NAMALWA (cell line): Measurements from ENCODE around the gene IFNL4.
"Not testable (repeated sequence)": the region's sequence is repeated elsewhere in the genome, so short reads cannot be mapped to it uniquely, and the experiment has no call there.

ENCODE experiments used
- DNase-seq: peaks from one replicate; pipeline ENCODE4 v3.0.0-alpha.2; 2015; ENCODE audit warnings: low spot score

The IFNL4 gene

DNA sequence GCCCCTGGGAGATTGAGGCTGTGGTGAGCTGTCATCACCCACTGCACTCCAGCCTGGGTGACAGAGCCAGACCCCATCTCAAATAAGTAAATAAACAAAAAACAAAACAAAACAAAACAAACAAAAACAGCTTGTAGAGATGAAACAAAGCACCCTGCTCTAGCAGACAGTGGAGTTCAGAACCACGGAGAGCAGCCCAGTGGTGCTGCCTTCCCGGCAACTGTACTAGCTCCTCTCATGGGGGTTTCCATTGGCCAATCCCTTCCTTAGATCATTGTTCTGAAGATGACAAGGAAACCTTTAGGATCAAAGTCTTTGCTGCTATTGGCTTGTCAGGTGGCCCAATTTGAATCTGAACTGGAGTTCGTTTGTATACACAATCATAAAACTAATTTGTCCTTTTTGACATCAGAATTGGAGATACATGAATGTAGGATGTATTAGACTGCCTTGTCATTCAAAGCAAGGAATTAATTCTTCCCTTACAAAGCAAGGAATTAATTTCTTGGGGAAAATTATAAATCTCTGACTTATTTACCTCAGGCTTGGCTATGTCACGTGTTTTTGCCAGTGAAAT lies 24.9 kb downstream of the IFNL4 start:
- DNase-seq = peak; percentile 45

DNA sequence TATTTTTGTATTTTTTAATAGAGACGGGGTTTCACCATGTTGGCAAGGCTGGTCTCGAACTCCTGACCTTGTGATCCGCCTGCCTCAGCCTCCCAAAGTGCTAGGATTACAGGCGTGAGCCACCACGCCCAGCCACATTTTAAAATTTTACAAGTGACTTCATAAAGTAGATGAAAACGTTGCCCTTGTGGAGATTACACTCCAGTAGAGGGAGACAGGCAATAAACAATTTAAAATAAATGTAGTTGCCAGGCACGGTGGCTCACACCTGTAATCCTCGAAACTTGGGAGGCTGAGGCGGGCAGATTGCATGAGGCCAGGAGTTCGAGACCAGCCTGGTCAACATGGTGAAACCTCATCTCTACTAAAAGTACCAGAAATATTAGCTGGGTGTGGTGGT lies 29.5 kb downstream of the IFNL4 start:
- not testable (repeated sequence) for DNase-seq

DNA sequence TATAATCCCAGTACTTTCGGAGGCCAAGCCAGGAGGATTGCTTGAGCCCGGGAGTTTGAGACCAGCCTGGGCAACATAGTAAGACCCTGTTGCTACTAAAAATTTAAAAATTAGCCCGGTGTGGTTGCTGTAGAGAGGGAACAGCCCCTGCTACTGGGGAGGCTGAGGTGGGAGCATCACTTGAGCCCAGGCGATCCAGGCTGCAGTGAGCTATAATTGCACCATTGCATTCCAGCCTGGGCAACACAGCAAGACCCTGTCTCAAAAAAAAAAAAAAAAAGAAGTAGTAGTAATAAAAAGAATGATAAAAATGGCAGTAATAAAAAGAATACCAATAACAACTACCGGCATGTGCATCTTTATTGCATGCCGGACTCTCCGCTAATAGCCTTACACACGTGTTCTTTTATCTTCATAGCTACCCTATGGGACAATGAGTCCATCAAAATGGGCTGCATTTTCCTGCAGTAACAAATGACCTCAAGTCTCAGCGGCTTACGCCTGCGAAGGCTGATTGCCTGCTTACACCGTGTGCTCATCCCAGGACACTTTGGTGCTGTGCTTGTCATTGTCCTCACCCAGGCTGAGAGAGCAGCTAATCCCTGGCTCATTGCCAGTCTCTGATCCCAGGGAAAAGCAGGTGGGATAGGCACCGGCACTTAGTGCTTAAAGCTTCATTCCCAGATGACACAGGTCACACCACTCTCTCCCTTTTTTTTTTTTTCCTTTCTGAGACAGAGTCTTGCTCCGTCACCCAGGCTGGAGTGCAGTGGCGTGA lies 30.2 kb downstream of the IFNL4 start:
- DNase-seq = no peak

DNA sequence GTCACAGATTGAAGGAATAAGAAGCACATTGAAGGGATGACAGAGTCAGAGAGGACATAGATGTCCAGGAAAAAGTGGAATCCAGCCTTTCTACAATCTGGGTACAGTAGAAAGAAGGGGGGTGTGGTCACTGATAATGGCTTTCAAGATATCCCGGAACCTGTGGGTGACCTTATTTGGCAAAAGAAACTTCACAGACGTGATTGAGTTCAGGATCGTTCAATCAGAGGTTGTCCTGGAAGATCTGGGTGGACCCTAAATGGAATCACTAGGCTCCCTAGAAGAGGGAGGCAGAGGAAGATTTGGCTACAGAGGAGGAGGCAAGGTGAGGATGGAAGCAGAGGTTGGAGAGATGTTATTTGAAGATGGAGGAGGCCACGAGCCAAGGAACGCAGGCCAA lies 31.6 kb downstream of the IFNL4 start:
- no peak for DNase-seq

DNA sequence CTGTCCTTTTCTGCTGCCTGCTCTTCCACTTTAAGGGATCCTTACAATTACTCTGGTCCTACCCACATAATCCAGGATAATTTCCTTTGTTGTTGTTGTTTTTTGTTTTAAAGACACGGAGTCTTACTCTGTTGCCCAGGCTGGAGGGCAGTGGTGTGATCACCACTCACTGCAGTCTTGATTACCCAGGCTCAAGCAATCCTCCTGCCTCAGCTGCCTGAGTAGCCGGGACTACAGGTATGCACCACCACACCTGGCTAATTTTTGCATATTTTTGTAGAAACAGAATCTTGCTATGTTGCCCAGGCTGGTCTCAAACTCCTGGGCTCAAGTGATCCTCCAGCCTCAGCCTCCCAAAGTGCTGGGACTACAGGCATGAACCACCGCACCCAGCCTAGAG lies 33.3 kb downstream of the IFNL4 start:
- not testable (repeated sequence) for DNase-seq

DNA sequence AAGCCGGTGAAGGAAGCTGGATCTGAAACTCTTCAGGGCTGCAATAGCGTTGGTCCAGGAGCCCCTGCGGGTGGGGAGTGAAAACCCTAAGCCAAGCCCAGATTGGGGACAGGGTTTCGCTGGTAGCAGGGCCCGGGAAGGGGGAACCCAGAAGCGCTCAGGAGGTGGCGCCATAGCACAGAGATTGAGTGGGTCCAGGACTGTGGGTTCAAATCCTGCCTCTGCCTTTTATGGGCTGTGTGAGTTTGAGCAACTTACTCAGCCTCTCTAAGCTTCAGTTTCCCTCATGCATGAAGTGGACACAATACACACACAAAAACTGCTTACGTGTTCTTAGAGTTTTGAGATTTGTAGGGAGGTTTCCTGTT lies 36.3 kb downstream of the IFNL4 start:
- peak; percentile 59 for DNase-seq

DNA sequence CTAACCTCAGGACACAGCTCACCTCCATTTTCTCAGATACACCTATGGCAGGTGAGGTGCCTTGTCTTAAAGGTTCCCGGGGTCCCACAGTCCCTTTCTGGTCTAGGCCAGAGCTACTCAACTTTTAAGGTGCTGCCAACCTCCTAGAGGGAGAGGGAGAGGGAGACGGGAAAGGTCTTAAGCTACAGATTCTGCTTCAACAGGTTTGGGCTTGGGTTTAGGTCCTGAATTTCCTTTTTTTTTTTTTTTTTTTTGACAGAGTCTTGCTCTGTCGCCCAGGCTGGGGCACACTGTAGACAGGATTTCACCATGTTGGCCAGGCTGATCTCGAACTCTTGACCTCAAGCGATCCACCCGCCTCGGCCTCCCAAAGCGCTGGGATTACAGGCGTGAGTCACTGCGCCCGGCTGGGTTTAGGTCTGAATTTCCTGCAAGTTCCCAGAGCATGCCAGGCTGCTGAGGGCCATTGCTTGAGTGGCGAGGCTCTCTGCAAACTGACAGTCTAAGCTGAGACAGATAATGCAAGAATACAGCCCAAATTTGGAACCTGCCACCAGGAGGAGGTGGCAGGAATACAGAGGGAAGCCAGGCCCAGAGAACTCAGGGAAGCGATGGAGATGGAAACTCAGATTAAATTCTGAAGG lies 36.8 kb downstream of the IFNL4 start:
- no peak for DNase-seq

DNA sequence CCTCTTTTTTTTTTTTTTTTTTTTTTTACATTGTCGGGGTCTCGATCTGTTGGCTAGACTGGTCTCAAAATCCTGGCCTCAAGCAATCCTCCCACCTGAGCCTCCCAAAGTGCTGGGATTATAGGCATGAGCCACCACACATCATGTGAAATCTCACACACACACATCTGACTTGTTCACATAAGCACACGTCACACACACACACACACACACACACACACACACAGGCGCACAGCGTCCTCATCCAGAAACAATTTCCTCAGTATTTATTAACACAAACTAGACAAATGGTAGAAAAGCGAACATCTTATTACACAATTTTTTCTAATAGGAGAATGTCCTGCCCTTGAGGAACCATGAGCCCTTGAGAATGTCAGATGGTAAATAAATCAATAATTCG lies 39.5 kb downstream of the IFNL4 start:
- no peak for DNase-seq

DNA sequence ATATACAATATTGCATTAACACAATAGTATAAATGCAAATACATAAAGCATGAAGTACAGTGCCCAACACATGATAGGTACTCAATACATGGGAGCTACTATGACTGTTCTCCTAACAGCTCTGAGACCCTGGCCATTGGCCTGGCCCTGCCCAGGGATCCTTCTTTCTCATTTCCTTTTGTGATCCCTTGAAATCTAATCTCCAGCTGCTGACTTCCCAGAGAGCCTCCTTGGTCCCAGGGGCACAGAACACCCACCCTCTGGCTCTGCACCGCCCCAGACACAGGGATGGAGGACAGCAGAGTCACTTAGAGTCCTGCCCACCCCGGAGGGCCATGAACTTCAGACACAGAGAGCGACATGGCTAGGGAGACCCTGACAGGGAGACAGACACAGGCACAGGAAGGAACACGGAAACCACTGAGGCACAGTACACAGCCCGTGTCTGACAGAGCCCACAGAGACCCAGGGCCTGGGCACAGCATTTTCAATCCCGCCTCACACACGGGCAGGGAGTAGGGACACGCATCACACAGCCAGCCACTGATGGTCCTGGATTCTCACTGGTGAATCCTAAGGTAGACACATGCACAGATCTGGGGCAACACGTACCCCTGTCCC lies 40.4 kb downstream of the IFNL4 start:
- DNase-seq = no peak

DNA sequence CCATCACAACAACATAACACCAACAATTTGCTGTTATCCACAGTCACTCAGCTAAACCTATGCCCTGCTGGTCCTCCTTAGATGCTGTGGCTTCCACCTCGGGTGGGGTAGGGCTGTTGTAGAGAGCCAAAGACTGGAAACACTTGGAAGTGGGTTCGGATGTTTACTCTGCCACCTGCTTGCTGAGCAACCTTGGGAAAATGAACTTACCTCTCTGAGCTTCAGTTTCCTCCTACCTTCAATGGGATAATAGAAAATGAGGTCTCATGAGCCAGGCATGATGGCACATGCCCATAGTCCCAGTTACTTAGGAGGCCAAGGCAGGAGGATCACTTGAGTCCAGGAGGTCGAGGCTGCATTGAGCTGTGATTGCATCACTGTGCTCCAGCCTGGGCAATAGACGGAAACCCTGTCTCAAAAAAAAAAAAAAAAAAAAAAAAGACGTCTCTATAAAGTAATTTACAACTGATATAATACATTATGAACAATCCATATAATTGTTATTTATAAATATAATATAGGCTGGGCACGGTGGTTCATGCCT lies 41.3 kb downstream of the IFNL4 start:
- no peak for DNase-seq

DNA sequence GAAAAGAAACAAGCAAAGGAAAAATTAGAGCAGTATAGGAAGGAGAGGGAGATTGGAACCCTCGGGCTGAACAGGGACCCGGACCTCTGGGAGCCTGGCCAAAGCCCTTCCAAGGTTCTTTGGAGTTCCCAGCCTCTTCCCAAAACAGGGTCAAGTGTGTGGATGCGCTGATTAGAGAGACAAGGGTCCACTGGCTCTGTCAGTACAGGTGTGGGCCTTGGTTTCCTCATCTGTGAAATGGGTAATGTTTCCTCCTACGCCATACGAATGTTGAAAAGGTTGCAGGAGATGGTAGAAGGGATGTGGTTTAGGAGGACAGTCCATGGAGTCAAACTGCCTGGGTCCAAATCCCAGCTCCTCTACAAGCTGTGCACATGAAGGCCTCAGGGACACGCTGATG lies 42.5 kb downstream of the IFNL4 start:
- DNase-seq = no peak

DNA sequence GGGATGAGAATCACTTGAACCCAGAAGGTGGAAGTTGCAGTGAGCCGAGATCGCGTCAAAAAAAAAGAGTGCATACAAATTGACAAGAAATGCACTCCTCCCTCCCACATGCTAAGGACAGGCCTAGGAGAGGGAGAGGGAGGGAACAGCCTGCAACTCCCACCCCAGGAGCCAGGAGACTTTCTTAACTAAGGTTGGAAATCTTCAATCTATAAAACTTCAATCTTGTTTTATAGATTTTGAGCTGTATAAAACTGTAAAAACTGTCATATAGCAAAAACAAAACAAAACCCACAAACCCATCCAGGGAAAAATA lies 43.2 kb downstream of the IFNL4 start:
- no peak for DNase-seq

DNA sequence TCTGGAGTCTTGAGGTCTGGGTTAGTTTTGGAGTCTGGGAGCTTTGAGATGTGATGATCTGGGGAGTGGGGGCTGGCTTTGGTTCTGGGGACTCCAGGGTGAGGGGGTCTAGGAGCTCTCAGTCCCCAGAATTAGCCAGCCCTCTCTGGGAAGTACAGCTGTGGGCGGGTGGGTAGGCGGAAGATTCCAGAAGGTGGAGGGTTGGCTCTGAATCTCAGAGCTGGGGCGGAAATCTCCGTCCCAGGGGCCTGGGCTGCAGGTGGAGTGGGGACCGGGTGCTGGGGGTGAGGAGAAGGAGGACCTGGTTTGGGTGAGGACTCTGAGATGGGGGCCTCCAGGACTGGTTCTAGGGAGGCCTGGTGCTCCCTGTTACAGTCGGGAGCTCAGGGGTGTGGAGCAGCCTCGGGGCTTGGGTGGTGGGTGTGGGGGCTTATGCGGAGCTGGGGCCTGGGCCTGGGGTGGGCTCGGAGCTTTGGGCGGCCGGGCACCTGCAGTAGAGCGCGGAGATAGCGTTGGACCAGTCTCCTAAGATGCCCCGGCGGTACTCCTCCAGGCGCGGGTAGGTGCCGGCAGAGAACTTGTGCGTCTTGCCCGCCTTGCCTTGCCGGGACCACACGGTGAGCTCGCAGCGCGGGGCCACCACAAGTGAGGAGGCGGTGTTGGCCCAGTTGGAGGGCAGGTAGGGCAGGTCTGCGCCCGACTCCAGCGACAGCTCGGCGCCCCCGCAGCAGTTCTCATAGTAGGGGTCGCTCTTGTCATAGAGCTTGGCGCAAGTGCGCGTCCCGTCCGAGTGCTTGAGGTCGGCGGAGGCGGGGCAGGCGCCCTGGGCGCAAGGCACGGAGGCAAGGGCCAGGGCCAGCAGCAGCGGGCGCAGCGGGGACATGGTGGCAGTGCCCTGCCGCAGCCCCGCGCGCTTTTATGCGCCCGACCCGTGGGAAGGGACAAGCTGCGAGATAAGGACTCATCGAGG lies 45.0 kb downstream of the IFNL4 start, which contains the start of gene SYCN:
Gene SYCN, minus strand, starts transcription at position 892 of the 970 bp plus-strand sequence. Its CDS starts 9 bp downstream, at position 883.
- no peak for DNase-seq

DNA sequence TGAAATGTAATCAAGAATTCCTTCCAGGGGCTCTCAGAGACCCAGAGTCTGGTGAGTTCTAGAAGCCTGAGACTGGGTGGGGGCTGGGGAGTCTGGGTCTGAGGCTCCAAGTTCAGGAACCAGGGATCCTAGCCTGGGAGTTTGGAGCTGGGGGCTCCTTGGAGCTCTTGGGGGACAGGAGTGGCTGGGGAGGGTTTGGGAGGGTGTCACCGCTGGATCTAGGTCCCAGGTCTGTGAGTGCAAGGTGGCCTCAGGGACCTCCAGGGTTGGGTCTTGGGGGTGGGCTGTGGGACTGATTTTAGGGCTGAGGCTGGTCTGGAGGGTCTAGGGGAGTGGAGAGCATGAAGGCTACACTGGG lies 45.7 kb downstream of the IFNL4 start:
- no peak for DNase-seq

DNA sequence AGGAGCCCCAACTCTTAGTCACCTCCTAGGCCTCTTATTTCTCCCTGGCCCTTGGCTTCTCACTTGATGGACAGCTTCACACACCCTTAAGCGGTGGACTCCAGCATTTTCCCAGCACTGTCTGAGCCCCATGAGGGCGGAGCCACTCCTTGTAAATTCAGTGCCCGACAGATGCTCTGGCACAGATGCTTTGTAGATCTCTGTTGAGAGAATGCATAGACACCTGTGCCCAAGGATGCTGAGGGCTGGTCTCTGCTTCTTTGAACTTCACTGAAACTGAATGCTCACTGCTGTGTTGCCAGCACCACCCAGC lies 47.9 kb downstream of the IFNL4 start:
- no peak for DNase-seq

DNA sequence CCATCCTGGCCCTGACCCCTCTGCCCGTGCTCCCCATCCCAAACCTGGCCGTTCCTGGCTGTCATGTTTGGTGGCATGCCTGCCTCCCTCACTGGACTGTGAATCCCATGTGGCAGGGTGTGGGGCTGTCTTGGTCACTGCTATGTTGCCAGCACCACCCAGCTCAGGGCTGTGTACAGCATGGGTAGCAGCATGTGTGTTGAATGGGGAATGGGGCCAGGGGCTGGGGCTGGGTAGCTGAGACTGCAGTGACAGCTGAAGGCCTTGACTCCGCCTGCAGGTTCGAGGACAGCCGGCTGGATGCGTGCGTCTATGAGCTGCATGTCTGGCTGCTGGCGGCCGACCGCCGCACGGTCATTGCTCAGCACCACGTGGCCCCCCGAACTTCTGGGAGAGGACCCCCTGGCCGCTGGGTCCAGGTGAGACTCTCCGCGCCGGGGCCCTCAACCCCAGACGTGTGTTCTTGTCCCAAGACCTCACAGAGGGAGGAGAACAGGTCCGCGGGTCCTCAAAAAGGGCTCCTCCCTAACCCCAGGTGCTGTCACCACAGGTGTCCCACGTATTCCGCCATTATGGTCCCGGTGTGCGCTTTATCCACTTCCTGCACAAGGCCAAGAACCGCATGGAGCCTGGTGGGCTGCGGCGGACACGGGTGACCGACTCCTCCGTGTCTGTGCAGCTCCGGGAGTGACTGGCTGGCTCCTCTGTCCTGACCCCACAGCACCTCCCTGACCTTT lies 48.4 kb downstream of the IFNL4 start:
- no peak for DNase-seq

DNA sequence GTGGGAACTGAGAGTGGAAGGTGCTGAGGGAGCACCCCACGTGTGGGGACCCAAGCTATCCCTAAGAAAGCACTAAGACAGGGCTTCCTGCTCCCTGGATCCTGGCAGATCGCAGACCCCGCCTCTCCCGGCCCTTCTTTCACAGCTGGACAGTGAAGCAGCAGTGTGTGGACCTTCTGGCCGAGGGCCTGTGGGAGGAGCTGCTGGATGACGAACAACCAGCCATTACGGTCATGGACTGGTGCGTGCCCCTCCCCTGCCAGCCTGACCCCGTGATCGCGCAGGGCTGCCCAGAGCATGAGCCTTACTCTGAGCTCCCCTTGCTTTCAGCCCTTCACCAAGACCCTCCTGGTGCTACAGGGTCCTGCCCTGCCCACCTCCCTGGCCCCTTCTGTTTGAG lies 49.6 kb downstream of the IFNL4 start:
- no peak for DNase-seq

DNA sequence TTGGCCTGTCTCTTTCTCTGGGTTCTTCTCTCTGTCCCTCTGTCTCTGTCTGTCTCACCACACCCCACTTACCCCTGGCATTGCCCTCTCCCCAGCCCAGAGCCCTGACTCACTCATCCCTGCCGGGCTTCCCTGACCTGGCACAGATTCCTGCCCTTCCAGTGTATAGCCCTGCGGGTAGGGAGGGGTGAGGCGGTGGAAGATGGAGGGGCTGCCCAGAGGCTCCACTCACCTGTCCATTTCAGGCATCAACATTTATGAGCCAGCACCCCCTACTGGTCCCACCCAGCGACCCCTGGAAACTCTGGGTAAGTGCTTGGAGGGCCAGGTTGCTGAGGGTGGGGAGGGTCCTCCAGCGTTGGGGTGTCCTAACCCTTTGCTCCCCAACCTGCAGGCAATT lies 50.8 kb downstream of the IFNL4 start:
- no peak for DNase-seq

DNA sequence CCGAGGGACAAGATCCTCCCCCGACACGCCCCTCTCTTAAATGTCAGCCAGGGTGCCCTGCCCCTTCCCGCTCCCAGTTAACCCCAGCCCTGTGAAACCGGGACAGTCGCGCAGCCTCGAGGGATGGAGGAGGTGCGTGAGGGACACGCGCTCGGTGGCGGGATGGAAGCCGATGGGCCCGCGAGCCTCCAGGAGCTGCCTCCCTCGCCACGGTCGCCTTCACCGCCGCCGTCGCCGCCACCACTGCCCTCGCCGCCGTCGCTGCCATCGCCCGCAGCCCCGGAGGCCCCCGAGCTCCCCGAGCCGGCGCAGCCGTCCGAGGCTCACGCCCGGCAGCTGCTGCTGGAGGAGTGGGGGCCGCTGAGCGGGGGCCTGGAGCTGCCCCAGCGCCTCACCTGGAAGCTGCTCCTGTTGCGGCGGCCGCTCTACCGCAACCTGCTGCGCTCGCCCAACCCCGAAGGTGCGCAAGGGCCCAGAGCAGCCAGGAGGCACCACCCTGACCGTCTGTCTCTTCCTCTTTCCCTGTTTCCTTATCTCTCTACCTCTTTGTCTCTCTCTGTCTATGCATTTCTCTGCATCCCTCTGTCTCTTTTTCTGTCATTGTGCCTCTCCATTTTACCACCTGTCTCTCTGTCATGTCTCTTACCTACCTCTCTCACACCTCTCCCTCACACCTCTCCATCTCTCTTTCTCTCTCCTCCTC lies 51.6 kb downstream of the IFNL4 start, which contains the start of gene NCCRP1:
Gene NCCRP1, plus strand, starts transcription at position 105 of the 703 bp plus-strand sequence. Its CDS starts 19 bp downstream, at position 124.
- no peak for DNase-seq

DNA sequence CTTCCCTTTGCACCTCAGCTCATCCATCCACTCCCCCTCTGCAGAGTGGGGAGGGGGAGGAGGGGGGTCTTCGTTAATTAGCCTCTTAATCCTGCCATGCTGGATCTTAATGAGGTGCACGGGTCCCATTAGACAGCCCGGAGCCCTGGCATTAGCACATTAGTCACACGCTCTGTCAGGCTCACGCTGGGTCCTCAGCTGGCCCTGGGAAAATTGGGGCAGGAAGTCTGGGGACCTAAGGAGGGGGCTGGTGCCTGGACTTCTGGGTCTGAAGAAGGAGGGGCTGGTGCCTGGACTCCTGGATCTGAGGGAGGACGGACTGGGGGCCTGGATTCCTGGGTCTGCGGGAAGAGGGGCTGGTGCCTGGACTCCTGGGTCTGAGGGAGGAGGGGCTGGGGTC lies 52.3 kb downstream of the IFNL4 start:
- DNase-seq = no peak
